NCI-H345 treated with DMSO at 0.1 percent for 48 hours (cell line): Measurements from ENCODE around the gene PLCH2.

Experiments
- DNase-seq: peaks from one replicate; lab custom pipeline; 2025; ENCODE audit not compliant: unreplicated experiment; lab: John Stamatoyannopoulos, UW

Gene PLCH2

DNA sequence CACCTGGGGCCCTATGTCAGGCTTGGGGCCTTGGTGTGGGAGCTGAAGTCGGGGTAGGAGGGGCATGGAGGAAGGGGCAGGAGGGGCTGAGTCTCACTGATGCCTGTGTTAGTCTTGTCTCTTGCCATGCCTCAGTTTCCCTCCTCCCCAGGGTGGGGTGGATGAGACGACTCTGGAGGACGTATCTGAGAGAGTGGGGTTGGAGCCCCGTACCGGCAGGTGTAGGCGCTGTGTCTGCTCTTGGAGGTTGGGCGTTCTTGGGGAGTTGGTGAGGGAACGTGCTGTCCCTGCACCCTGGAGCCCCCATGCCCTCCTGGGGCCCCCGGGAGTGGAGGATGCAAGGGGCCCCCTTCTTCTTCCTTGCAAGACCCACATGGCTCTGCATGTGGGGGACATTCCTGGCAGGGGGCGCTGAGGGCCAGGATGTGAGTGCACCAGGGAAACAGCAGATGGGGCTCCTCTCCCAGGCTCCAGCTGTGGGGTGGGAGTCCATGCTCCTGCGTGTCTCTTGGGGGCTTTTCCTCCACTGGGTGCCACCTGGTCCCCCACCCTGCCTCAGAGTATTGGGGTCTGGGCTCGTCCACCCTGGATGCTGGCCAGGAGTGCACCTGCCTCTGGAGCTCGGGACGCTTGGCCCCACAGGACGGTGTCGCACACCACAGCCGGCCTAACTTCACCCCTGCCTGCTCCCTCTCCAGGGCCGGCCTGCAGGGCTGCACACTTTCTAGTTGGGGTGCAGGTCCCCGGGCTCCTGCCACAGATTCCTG, 78.7 kb downstream of the PLCH2 start:
- DNase-seq: no peak
